Heart left ventricle (tissue), 13 donors: ENCODE results near the gene SYK.

ENCODE experiments used
- CTCF ChIP-seq, 12 donors: fragments of 200-600 bp; sonication (generic) in 4 of 12; IDR thresholded peaks; one replicate each; pipeline versions ENCODE4 v1.5.0 to v1.8.0; 2018 to 2022; ENCODE audit warnings: antibody characterized with exemption in 12 of 12, mild to moderate bottlenecking in 5 of 12
- POLR2A ChIP-seq, 2 donors: fragments of 450-650 bp; IDR thresholded peaks; one replicate each; pipeline ENCODE4 v1.6.1; 2017; ENCODE audit warnings: antibody characterized with exemption in 2 of 2, mild to moderate bottlenecking in 2 of 2, moderate library complexity in 2 of 2
- donor health status: ischemic (EF 13 %, LVEDD 7.1; RV severe dilation, severe dysfunction).
- donor health status: DM: no; HTN: yes; CAD: no.
- donor health status: DM: no; HTN: no; CAD: no.
- donor health status: ischemic (EF 25% LVEDD 6.9; RV normal size, moderate dysfunction).
- donor health status: ischemic (EF 25% LVEDD 5.7; RV mildly dilated, moderate dysfunction).
- donor health status: ischemic (EF 35%, LVEDD 5.7; RV mildly dilated, moderate dysfunction).
- donor health status: nonischemic (EF 11% LVEDD 7.7; RV severe dilation, severe dysfunction).
- donor health status: DM: yes; HTN: yes; CAD: no.
- donor health status: PGD.
- donor health status: ischemic (EF 29% LVEDD 5.4; RV normal size, mild dysfunction).
- donor health status: nonischemic (EF 23%, LVEDD 6.1; RV moderate dilation, normal function).

GRCh38 chr9:90906316-90907055 is 104.9 kb downstream of the SYK start:
- TF ChIP-seq CTCF (IDR thresholded peaks at IDR 0.05) = no peak
- no peak for TF ChIP-seq POLR2A (IDR thresholded peaks at IDR 0.05)
